GM10266 (cell line): ENCODE measurements around the gene GJA3.

Source experiments
- DNase-seq: peaks from one replicate; pipeline ENCODE4 v3.0.0; 2012; ENCODE audit errors: extremely low spot score
- CTCF ChIP-seq: IDR thresholded peaks from 2 replicates; pipeline ENCODE4 v1.5.1; 2012; ENCODE audit warnings: mild to moderate bottlenecking, low read depth; ENCODE audit not compliant: control insufficient read depth, insufficient read depth; ENCODE audit errors: missing control alignments

The GJA3 gene

GRCh38 chr13:20193907-20194631, 33.2 kb upstream of the GJA3 start:
- TF ChIP-seq CTCF, result no peak
- DNase-seq, result no peak

DNA sequence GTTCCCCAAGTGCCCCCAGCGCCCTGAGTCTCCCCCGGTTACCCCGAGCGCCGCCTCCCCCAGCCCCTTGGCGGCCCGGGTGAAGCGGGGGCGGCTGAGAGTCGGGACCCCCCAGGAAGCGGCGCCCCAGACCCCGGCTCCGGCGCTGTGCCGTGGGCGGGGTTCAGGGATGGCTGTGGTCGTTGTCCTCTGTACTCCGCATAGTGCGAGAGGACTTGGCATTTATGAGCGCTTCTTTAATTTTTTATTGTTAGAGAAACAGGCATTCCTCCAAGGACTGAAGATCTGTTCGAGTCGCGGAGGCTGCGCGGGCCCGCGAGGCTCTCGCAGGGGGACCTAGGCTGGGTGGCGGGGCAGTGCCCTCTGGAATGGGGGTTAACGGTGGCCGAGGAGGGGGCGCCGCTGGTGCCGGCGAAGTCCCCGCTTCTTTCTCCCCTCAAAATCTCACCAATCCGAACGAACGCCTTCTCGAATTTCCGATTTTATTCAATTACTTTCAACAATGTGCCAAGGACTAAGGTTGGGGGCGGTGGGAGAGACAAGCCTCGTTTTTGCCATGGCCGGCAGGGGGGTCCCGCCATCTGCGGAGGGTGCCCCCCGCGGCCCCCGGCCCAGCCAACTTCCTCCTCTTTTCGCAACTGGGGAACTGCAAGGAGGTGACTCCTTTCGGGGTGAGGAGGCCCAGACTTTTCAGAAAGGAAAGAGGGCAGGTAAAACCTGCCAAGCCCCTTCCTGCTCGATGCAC, 32.5 kb upstream of the GJA3 start:
- DNase-seq, result no peak
- no peak for TF ChIP-seq CTCF

DNA sequence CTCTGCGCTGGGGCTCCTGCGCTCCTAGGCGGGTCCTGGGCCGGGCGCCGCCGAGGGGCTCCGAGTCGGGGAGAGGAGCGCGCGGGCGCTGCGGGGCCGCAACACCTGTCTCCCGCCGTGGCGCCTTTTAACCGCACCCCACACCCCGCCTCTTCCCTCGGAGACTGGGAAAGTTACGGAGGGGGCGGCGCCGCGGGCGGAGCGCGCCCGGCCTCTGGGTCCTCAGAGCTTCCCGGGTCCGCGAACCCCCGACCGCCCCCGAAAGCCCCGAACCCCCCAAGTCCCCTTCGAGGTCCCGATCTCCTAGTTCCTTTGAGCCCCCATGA, 31.9 kb upstream of the GJA3 start, which contains the start of gene GJB2:
Gene GJB2 (minus strand): TSS at position 103 of the 326 bp plus-strand sequence. CDS start 3,357 bp downstream, outside the sequence.
- no peak for TF ChIP-seq CTCF
- DNase-seq, result no peak

GRCh38 chr13:20192158-20192835, 31.4 kb upstream of the GJA3 start:
- TF ChIP-seq CTCF, result peak; percentile 18
- DNase-seq, result peak; percentile 46

DNA sequence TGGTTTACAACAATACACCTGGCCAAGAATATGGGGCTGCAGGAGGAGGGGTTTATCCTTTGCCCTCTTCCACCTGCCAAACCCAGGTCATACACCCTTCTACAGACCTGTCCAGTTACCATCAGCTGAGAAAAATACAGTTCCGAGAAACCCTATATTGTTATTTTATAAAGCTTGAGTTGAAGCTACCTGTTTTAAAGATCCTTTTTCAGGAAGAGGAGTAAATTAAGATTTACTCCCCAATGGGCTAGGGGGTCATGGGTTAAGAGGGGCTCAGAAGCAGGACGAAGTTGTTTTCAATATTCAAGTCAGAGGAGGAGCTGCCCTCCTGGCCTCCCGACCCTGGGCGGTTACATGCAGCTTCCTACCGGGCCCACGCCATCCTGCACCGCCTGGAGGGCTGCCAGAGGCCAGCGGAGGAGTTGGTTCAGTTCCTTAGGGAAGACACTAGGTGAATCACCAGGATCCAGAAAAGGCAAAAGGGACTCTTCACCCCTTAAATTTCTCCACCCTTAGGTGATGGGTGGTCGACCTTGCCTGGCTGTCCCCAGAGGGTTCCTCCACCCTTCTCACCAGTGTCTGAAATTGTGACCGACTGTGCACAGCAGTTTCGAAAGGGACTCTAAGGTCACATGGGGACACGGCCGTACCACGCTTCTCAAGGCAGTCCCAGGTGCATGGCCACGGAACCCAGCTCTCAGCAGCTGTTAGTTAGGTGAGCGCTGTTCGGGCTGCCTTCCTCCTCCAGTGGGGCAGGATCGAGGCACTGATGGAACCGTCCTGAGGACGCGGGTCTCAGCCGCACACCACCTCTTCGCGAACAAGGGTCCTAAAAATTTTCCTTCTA, 30.7 kb upstream of the GJA3 start:
- no peak for TF ChIP-seq CTCF
- no peak for DNase-seq

DNA sequence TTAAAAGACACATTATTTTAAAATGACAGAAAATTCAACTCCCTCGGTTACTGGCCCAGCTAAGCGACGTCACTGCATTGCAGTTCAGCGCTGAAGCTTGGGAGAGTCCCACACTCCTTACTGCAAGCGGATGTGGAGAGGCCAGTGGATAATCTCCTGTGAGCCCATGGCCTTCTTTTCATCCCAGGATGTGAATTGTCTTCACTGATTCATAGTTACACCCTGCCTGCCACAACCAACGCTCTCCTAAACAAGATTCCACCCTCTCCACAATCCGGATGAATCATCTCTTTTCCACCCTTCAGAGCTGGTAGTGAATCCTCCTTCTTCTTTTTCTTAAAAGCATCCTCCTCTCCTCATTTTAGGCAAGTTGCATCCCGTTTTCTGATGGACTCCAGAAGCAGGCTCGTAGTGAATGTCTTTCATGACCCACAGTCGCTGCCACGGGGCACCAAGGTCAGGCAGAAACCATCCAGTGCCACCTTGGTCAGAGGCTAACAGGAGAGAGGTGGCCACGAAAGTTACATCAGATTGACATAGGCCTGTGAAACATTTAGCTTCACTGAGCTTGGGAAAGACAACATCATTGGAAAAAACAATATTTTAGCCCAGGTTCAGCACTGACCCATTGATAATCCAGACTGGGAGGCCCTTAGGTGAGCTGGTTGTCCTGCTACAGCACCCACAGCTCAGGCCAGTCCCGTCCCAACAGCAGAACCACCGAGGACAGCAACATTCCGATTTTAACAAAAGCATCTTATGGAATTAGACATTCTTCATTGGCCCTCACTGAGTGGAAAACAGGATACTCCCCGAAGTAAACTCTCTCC, 29.8 kb upstream of the GJA3 start:
- no peak for TF ChIP-seq CTCF
- no peak for DNase-seq
